ENCODE data around the gene PSMD12. TPM values are rescaled to one million over a fixed set of nuclear protein-coding genes. Genes with fewer than 3 reads are reported as not detected.

Gene PSMD12
- polyA plus RNA-seq, 1 of the 3 experiments (the other 2 are of a cell fraction): 31.4 TPM

DNA sequence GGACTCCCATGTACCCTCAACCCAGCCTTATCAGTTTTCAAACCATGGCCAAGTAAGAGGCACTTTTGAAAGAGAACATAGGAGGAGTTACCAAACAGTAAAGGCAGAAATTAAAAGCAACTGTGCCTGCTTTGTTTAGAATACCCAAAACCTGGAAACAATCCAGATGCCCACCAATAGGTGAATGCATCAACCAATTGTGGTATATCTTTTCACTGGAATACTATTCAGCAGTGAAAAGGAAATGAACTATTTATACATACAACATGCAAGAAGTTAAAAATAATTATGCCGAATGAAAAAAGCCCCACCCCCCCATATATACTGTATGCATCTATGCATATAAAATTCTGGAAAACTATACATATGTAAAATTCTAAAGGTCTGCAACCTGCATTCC, 47.8 kb upstream of the PSMD12 start:
- Histone ChIP-seq H3K9me2 (no peaks in the 10 kb centered on the region), H3K27me3 (ENCODE audit: insufficient read depth) (no peaks in the 10 kb centered on the region), H3K9me3 (no peaks in the 10 kb centered on the region), H3F3A (replicated peaks; ENCODE audit: insufficient read depth) (peaks cover 5% of the 10 kb centered on the region), H3K9ac (no peak overlapping the region), H3K4me1 (ENCODE audit: control insufficient read depth in 1 of 2, insufficient read depth in 2 of 2, low read depth in 1 of 2, low read length in 1 of 2) (no peaks in the 10 kb centered on the region), H3K79me2 (ENCODE audit: insufficient read depth) (peaks cover 19% of the 10 kb centered on the region; the same call in 1 of the 2 replicates), H3K36me3 (replicated peaks in 1 of 2; ENCODE audit: control insufficient read depth in 1 of 2, insufficient read depth in 2 of 2, low read length in 1 of 2) (no peaks in the 10 kb centered on the region), H3K4me3 (ENCODE audit: low read depth in 2 of 2, low read length in 1 of 2) (no peak overlapping the region), H4K20me1 (ENCODE audit: insufficient read depth) (no peaks in the 10 kb centered on the region), H3K27ac (ENCODE audit: low read depth in 2 of 2, low read length in 1 of 2) (no peak overlapping the region), H2AFZ (ENCODE audit: low read depth) (no peak overlapping the region), H3K4me2 (no peak overlapping the region)
- ChIA-PET POLR2A (no interaction called here), CTCF (interaction anchor here (1.3 kb wide), 1 partner anchor 27 kb away, joined by 4 read pairs; no protein-coding TSS in a partner anchor)
- no peak for DNase-seq
- TF ChIP-seq, protein P1, sequence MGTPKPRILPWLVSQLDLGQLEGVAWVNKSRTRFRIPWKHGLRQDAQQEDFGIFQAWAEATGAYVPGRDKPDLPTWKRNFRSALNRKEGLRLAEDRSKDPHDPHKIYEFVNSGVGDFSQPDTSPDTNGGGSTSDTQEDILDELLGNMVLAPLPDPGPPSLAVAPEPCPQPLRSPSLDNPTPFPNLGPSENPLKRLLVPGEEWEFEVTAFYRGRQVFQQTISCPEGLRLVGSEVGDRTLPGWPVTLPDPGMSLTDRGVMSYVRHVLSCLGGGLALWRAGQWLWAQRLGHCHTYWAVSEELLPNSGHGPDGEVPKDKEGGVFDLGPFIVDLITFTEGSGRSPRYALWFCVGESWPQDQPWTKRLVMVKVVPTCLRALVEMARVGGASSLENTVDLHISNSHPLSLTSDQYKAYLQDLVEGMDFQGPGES (IDR thresholded peaks at IDR 0.05; ENCODE audit: low read depth, low read length): no peak
- TF ChIP-seq, protein P2, sequence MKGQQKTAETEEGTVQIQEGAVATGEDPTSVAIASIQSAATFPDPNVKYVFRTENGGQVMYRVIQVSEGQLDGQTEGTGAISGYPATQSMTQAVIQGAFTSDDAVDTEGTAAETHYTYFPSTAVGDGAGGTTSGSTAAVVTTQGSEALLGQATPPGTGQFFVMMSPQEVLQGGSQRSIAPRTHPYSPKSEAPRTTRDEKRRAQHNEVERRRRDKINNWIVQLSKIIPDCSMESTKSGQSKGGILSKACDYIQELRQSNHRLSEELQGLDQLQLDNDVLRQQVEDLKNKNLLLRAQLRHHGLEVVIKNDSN (IDR thresholded peaks at IDR 0.05; ENCODE audit: borderline replicate concordance, low read depth): no peak
- TF ChIP-seq TCF12 (IDR thresholded peaks at IDR 0.05): no peak
- no peak for TF ChIP-seq FOXJ3 (CRISPR knock-in tag; IDR thresholded peaks at IDR 0.05)
- TF ChIP-seq RAD21 (IDR thresholded peaks at IDR 0.05; ENCODE audit: low read length): no peak
- no peak for TF ChIP-seq MEF2A (IDR thresholded peaks at IDR 0.05; ENCODE audit: borderline replicate concordance, low read depth)
- TF ChIP-seq, protein P3, sequence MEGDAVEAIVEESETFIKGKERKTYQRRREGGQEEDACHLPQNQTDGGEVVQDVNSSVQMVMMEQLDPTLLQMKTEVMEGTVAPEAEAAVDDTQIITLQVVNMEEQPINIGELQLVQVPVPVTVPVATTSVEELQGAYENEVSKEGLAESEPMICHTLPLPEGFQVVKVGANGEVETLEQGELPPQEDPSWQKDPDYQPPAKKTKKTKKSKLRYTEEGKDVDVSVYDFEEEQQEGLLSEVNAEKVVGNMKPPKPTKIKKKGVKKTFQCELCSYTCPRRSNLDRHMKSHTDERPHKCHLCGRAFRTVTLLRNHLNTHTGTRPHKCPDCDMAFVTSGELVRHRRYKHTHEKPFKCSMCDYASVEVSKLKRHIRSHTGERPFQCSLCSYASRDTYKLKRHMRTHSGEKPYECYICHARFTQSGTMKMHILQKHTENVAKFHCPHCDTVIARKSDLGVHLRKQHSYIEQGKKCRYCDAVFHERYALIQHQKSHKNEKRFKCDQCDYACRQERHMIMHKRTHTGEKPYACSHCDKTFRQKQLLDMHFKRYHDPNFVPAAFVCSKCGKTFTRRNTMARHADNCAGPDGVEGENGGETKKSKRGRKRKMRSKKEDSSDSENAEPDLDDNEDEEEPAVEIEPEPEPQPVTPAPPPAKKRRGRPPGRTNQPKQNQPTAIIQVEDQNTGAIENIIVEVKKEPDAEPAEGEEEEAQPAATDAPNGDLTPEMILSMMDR (IDR thresholded peaks at IDR 0.05): no peak
- no peak for TF ChIP-seq RXRA (IDR thresholded peaks at IDR 0.05; ENCODE audit: borderline replicate concordance, low read depth)
- TF ChIP-seq TAF1 (IDR thresholded peaks at IDR 0.05; ENCODE audit: borderline replicate concordance, low read depth, low read length): no peak
- no peak for TF ChIP-seq FOXM1 (IDR thresholded peaks at IDR 0.05; ENCODE audit: low read depth)
- no peak for TF ChIP-seq FOSL2 (IDR thresholded peaks at IDR 0.05; ENCODE audit: borderline replicate concordance, low read depth)
- TF ChIP-seq CHD2 (IDR thresholded peaks at IDR 0.05; ENCODE audit: low read length, partially characterized antibody): no peak
- no peak for TF ChIP-seq EZH2phosphoT487 (IDR thresholded peaks at IDR 0.05; ENCODE audit: borderline replicate concordance, low read depth)
- no peak for TF ChIP-seq GATA2 (CRISPR knock-in tag; IDR thresholded peaks at IDR 0.05)
- no peak for TF ChIP-seq JUND (IDR thresholded peaks at IDR 0.05)
- no peak for TF ChIP-seq POLR2AphosphoS5 (IDR thresholded peaks at IDR 0.05; ENCODE audit: low read depth, low read length)
- no peak for TF ChIP-seq NRF1 (IDR thresholded peaks at IDR 0.05; ENCODE audit: low read depth, low read length)
- TF ChIP-seq RFX5 (IDR thresholded peaks at IDR 0.05; ENCODE audit: low read length): no peak
- no peak for TF ChIP-seq YY1 (IDR thresholded peaks at IDR 0.05; ENCODE audit: low read depth)
- 100% methylated on average over 1 of the region's 1 CpG for WGBS (ENCODE audit: low lambda C conversion rate)

All from SK-N-SH (cell line).